Left ventricle myocardium inferior (tissue), 1 donor: ENCODE data around the gene CWC27. TPM values are rescaled to one million over a fixed set of nuclear protein-coding genes. Genes with fewer than 3 reads are reported as not detected.
"Not testable (repeated sequence)": the region's sequence is repeated elsewhere in the genome, so short reads cannot be mapped to it uniquely, and the experiment has no call there.

Experiments used
- DNase-seq: peaks from one replicate; pipeline ENCODE4 v3.0.0-alpha.2; 2020
- H3K27ac ChIP-seq: fragments of 200-600 bp; replicated peaks from 2 replicates; pipeline ENCODE4 v1.8.0; 2021
- H3K27me3 ChIP-seq: fragments of 200-600 bp; 2 replicates; pipeline ENCODE4 v1.8.0; 2021; ENCODE audit warnings: low read depth
- H3K36me3 ChIP-seq: fragments of 200-600 bp; 2 replicates; pipeline ENCODE4 v1.8.0; 2021
- H3K4me1 ChIP-seq: fragments of 200-600 bp; 2 replicates; pipeline ENCODE4 v1.8.0; 2021
- H3K4me3 ChIP-seq: fragments of 200-600 bp; 2 replicates; pipeline ENCODE4 v1.8.0; 2021; ENCODE audit warnings: mild to moderate bottlenecking, moderate library complexity
- H3K9me3 ChIP-seq: fragments of 200-600 bp; replicated peaks from 2 replicates; pipeline ENCODE4 v1.8.0; 2021
- intact Hi-C: fragments of 100-400 bp; cut with micrococcal nuclease; formaldehyde crosslinking; loops from one replicate; pipeline ENCODE4 v1.11.0; 2022
- total RNA-seq: library from RNA; stranded (reverse); fragmentation: NEBNext Ultra II Directional; extraction: Animal tissue kit (Norgen Biotek cat#: 25700); gene quantifications from one replicate; pipeline ENCODE4 v1.2.1, GENCODE V29; 2021
- TF ChIP-seq, protein P1 (sequence below): fragments of 200-600 bp; IDR thresholded peaks from 2 replicates; pipeline ENCODE4 v1.8.0; 2021; ENCODE audit warnings: antibody characterized with exemption, mild to moderate bottlenecking, borderline replicate concordance
- donor health status: DM: no; HTN: yes; CAD: no; lungs with severe emphysema.

CWC27 gene
- total RNA-seq, 1 donor from 2014 or later = 26.7 TPM

GRCh38 chr5:64883912-64884311, 115.2 kb downstream of the CWC27 start:
- Histone ChIP-seq H3K27me3 (no peaks in the 10 kb centered on the region), H3K4me1 (no peaks in the 10 kb centered on the region), H3K36me3 (no peaks in the 10 kb centered on the region), H3K9me3 (no peaks in the 10 kb centered on the region), H3K27ac (no peak overlapping the region), H3K4me3 (no peak overlapping the region)
- DNase-seq = no peak
- TF ChIP-seq, protein P1, sequence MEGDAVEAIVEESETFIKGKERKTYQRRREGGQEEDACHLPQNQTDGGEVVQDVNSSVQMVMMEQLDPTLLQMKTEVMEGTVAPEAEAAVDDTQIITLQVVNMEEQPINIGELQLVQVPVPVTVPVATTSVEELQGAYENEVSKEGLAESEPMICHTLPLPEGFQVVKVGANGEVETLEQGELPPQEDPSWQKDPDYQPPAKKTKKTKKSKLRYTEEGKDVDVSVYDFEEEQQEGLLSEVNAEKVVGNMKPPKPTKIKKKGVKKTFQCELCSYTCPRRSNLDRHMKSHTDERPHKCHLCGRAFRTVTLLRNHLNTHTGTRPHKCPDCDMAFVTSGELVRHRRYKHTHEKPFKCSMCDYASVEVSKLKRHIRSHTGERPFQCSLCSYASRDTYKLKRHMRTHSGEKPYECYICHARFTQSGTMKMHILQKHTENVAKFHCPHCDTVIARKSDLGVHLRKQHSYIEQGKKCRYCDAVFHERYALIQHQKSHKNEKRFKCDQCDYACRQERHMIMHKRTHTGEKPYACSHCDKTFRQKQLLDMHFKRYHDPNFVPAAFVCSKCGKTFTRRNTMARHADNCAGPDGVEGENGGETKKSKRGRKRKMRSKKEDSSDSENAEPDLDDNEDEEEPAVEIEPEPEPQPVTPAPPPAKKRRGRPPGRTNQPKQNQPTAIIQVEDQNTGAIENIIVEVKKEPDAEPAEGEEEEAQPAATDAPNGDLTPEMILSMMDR = no peak
- intact Hi-C loops = no loop called here

DNA sequence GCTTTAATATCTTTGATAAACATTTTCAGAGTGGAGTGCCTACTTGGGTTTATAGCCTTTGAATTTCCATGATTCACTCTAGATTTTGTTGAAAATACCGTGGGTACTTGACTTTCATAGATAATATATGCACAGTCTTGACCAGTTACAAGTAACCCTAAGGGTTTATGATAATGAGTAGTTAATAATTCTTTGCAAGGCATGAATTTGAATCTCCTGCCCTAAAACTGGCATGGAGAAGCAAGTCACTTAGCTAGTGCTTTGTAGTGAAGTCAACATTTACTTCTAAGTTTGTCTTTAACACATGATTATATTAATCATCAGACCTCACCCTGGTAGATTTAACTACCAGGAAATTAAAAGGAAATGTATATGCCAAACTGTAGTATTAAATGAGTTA, 115.8 kb downstream of the CWC27 start:
- Histone ChIP-seq H3K36me3 (no peaks in the 10 kb centered on the region), H3K27me3 (no peaks in the 10 kb centered on the region), H3K4me3 (no peak overlapping the region), H3K27ac (no peak overlapping the region), H3K4me1 (no peaks in the 10 kb centered on the region), H3K9me3 (no peaks in the 10 kb centered on the region)
- intact Hi-C loops = no loop called here
- TF ChIP-seq, protein P1 = no peak
- DNase-seq = no peak

DNA sequence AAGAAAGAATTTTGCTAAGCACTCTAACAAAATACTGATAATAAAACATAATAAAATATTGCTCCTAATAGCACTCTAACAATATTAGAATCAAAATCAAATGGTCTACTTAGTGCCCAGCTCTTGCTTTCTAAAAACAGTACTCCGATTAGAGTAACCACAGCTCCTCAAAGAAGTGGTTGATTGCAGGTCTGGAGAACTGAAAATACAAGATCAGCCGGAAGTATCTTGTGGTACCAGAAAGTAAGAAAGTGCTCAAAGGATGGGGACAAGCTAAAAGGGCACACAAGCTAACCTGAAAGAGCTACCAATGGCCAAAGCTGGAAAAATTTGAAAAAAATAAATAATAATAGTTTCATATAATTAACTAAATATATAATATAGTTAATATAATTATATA, 119.2 kb downstream of the CWC27 start:
- Histone ChIP-seq H3K27ac (no peak overlapping the region), H3K4me1 (no peaks in the 10 kb centered on the region), H3K36me3 (no peaks in the 10 kb centered on the region), H3K4me3 (no peak overlapping the region), H3K9me3 (no peaks in the 10 kb centered on the region), H3K27me3 (no peaks in the 10 kb centered on the region)
- TF ChIP-seq, protein P1 = no peak
- intact Hi-C loops = no loop called here
- DNase-seq = no peak

DNA sequence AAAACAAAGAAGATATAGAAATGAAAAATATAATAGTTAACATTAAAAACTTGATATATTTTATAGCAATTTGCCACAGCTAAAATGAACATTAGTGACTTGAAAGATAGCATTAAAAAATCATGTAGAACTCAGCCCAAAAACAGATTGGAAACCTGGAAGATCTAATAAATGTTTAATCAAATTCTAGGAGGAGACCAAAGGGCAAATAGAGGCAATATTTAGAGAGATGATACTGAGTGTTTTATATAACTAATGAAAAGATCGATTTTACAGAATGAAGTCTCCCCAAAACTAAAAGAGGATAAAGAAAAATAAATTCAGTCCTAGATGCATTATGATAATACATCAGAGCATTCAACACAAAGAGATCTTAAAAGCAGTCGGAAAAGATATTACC, 127.0 kb downstream of the CWC27 start:
- Histone ChIP-seq H3K4me3 (no peak overlapping the region), H3K27me3 (no peaks in the 10 kb centered on the region), H3K4me1 (no peaks in the 10 kb centered on the region), H3K27ac (no peak overlapping the region), H3K9me3 (peaks cover 26% of the 10 kb centered on the region), H3K36me3 (peaks cover 19% of the 10 kb centered on the region)
- TF ChIP-seq, protein P1 = no peak
- DNase-seq = no peak
- intact Hi-C loops = no loop called here

DNA sequence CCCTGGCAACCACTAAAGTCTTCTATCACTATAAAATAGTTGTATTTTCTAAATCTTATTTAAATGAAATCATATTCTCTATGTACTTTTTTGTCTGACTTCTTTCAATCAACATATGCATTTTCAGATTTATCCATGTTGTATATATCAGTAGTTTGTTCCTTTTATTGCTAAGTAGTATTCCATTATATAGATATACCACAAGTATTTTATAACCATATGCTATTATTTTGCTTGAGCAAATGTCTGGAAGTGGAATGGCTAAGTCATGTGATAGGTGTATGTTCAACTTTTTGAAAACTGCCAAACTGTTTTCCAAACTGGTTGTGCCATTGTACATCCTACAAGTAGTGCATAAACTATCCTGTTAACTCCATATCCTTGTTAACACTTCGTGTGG, 131.1 kb downstream of the CWC27 start:
- H3K9me3 ChIP-seq = peaks cover 26% of the 10 kb centered on the region
- no peaks in the 10 kb centered on the region for H3K27me3 ChIP-seq
- no peak for DNase-seq
- peaks cover 19% of the 10 kb centered on the region for H3K36me3 ChIP-seq
- no peak overlapping the region for H3K4me3 ChIP-seq
- H3K4me1 ChIP-seq = no peaks in the 10 kb centered on the region
- TF ChIP-seq, protein P1 = no peak
- intact Hi-C loops = no loop called here
- no peak overlapping the region for H3K27ac ChIP-seq

GRCh38 chr5:64900618-64901017, 131.9 kb downstream of the CWC27 start:
- no peak overlapping the region for H3K27ac ChIP-seq
- no peak overlapping the region for H3K4me3 ChIP-seq
- no peaks in the 10 kb centered on the region for H3K4me1 ChIP-seq
- H3K9me3 ChIP-seq = peaks cover 29% of the 10 kb centered on the region
- peaks cover 19% of the 10 kb centered on the region for H3K36me3 ChIP-seq
- intact Hi-C loops = no loop called here
- DNase-seq = no peak
- H3K27me3 ChIP-seq = no peaks in the 10 kb centered on the region
- TF ChIP-seq, protein P1 = no peak

GRCh38 chr5:64907399-64907798, 138.7 kb downstream of the CWC27 start:
- intact Hi-C loops, H3K4me1 ChIP-seq, H3K27me3 ChIP-seq, H3K4me3 ChIP-seq, H3K27ac ChIP-seq, DNase-seq: not testable (repeated sequence)
- Histone ChIP-seq H3K9me3 (peaks cover 41% of the 10 kb centered on the region), H3K36me3 (peaks cover 13% of the 10 kb centered on the region)
